Neuronal stem cell (in vitro differentiated cells): Measurements from ENCODE around the gene C22orf42.
"Not testable (repeated sequence)": the region's sequence is repeated elsewhere in the genome, so short reads cannot be mapped to it uniquely, and the experiment has no call there.

ENCODE experiments used
- DNase-seq: peaks from one replicate; pipeline ENCODE4 v3.0.0-alpha.2; 2013; ENCODE audit warnings: low spot score
- H2AFZ ChIP-seq: one replicate; pipeline ENCODE4 v1.6.1; 2013; ENCODE audit warnings: mild to moderate bottlenecking, low read length, inconsistent platforms
- H2AK5ac ChIP-seq: 2 replicates; pipeline ENCODE4 v1.6.1; 2013; ENCODE audit warnings: low read depth, mild to moderate bottlenecking, inconsistent platforms, low read length, moderate library complexity, mixed read lengths
- H2BK120ac ChIP-seq: 2 replicates; pipeline ENCODE4 v1.6.1; 2013; ENCODE audit warnings: low read depth, mild to moderate bottlenecking, inconsistent platforms, low read length, moderate library complexity, mixed read lengths
- H2BK12ac ChIP-seq: one replicate; pipeline ENCODE4 v1.6.1; 2013; ENCODE audit warnings: low read length, inconsistent platforms
- H2BK15ac ChIP-seq: 2 replicates; pipeline ENCODE4 v1.6.1; 2013; ENCODE audit warnings: mild to moderate bottlenecking, low read length, inconsistent platforms, mixed read lengths
- H2BK5ac ChIP-seq: one replicate; pipeline ENCODE4 v1.6.1; 2013; ENCODE audit warnings: inconsistent platforms, mild to moderate bottlenecking, low read length, moderate library complexity
- H3K14ac ChIP-seq: one replicate; pipeline ENCODE4 v1.6.1; 2013; ENCODE audit warnings: low read length, inconsistent platforms
- H3K18ac ChIP-seq: 2 replicates; pipeline ENCODE4 v1.6.1; 2013; ENCODE audit warnings: low read length, inconsistent platforms
- H3K23ac ChIP-seq: 2 replicates; pipeline ENCODE4 v1.6.1; 2013; ENCODE audit warnings: low read depth, mild to moderate bottlenecking, mixed read lengths, low read length, inconsistent platforms; ENCODE audit not compliant: poor library complexity
- H3K27ac ChIP-seq: replicated peaks from 3 replicates; pipeline ENCODE4 v1.5.1; 2013; ENCODE audit warnings: low read length, inconsistent platforms
- H3K27me3 ChIP-seq, 3 experiments: 2 replicates each; pipeline ENCODE4 v1.6.1; 2013; ENCODE audit warnings: low read length in 3 of 3, mild to moderate bottlenecking in 2 of 3, inconsistent platforms in 1 of 3, low read depth in 1 of 3, mixed read lengths in 1 of 3, moderate library complexity in 1 of 3; ENCODE audit not compliant: control insufficient read depth in 3 of 3, insufficient read depth in 3 of 3
- H3K36me3 ChIP-seq, 2 donors: replicated peaks in 1 of 2; 2 replicates each; pipeline ENCODE4 v1.6.1; 2013; ENCODE audit warnings: low read length in 2 of 2; ENCODE audit not compliant: control insufficient read depth in 2 of 2, insufficient read depth in 2 of 2
- H3K4ac ChIP-seq: 2 replicates; pipeline ENCODE4 v1.6.1; 2013; ENCODE audit warnings: inconsistent platforms, mild to moderate bottlenecking, low read length, moderate library complexity
- H3K4me1 ChIP-seq, 2 donors: 1 replicate in 1 of 2; 2 replicates in 1 of 2; pipeline ENCODE4 v1.6.1; 2013; ENCODE audit warnings: low read length in 2 of 2, low read depth in 1 of 2; ENCODE audit not compliant: control insufficient read depth in 2 of 2, insufficient read depth in 1 of 2
- H3K4me2 ChIP-seq: one replicate; pipeline ENCODE4 v1.6.1; 2013; ENCODE audit warnings: mild to moderate bottlenecking, low read length, inconsistent platforms; ENCODE audit not compliant: insufficient read depth, poor library complexity, severe bottlenecking
- H3K4me3 ChIP-seq, 2 donors: 2 replicates each; pipeline ENCODE4 v1.5.1; 2013; ENCODE audit warnings: low read length in 2 of 2, mild to moderate bottlenecking in 2 of 2, inconsistent platforms in 1 of 2, moderate library complexity in 1 of 2
- H3K79me1 ChIP-seq: one replicate; pipeline ENCODE4 v1.6.1; 2013; ENCODE audit warnings: low read depth, mild to moderate bottlenecking, inconsistent platforms, low read length, moderate library complexity
- H3K9ac ChIP-seq: one replicate; pipeline ENCODE4 v1.6.1; 2013; ENCODE audit warnings: mild to moderate bottlenecking, low read depth, low read length, inconsistent platforms; ENCODE audit not compliant: poor library complexity
- H3K9me3 ChIP-seq, 2 donors: replicated peaks in 1 of 2; 2 replicates each; pipeline versions ENCODE3 to v1.6.1; 2013; ENCODE audit warnings: low read length in 2 of 2, mild to moderate bottlenecking in 2 of 2, inconsistent platforms in 1 of 2, low read depth in 1 of 2, mixed read lengths in 1 of 2, moderate library complexity in 1 of 2; ENCODE audit not compliant: control insufficient read depth in 2 of 2, insufficient read depth in 1 of 2
- H4K8ac ChIP-seq: one replicate; pipeline ENCODE4 v1.6.1; 2013; ENCODE audit warnings: low read depth, mild to moderate bottlenecking, inconsistent platforms, low read length, moderate library complexity
- H4K91ac ChIP-seq: one replicate; pipeline ENCODE4 v1.6.1; 2013; ENCODE audit warnings: low read length, low read depth, mild to moderate bottlenecking, inconsistent platforms; ENCODE audit not compliant: poor library complexity
- WGBS, 2 donors: extraction: QIAGEN DNeasy Blood & Tissue Kit; methylation state at CpG; one replicate each; pipeline ENCODE4 v1.1.7; 2013; ENCODE audit warnings: missing lambda C conversion rate in 2 of 2, mixed read lengths in 1 of 2; ENCODE audit not compliant: insufficient read length in 2 of 2, insufficient replicate concordance in 1 of 2; ENCODE audit errors: extremely low coverage in 2 of 2; 5-methylcytosine and 5-hydroxymethylcytosine counted together

The C22orf42 gene

GRCh38 chr22:32197553-32198226 is 38.6 kb upstream of the C22orf42 start:
- not testable (repeated sequence) for H3K4ac ChIP-seq, H2BK15ac ChIP-seq, H2AK5ac ChIP-seq, H3K4me1 ChIP-seq, H3K36me3 ChIP-seq, H2AFZ ChIP-seq, H3K9ac ChIP-seq, H3K18ac ChIP-seq, H3K4me2 ChIP-seq, H4K8ac ChIP-seq, H4K91ac ChIP-seq, H3K79me1 ChIP-seq, DNase-seq, H2BK12ac ChIP-seq, H3K23ac ChIP-seq, H3K27ac ChIP-seq, H3K9me3 ChIP-seq, H3K4me3 ChIP-seq, H2BK120ac ChIP-seq, H2BK5ac ChIP-seq
- Histone ChIP-seq H3K27me3 (peaks cover 0 to 13% (median under 1%) of the 10 kb centered on the region in 3 experiments), H3K14ac (peak overlapping the region; percentile 91)
- WGBS, 2 donors: no CpG with 5 or more reads among the region's 5 CpGs

- not testable (repeated sequence) for DNase-seq, H3K23ac ChIP-seq, H3K9ac ChIP-seq, H3K27ac ChIP-seq, H3K9me3 ChIP-seq, H2BK5ac ChIP-seq, H3K4ac ChIP-seq, H3K4me3 ChIP-seq, H4K8ac ChIP-seq, H3K4me1 ChIP-seq, H3K4me2 ChIP-seq, H2BK15ac ChIP-seq, H3K18ac ChIP-seq, H2AK5ac ChIP-seq, H2BK12ac ChIP-seq, H3K14ac ChIP-seq, H3K79me1 ChIP-seq, H2BK120ac ChIP-seq, H4K91ac ChIP-seq, H2AFZ ChIP-seq, H3K36me3 ChIP-seq
- no CpG with 5 or more reads among the region's 3 CpGs for WGBS, 2 donors
- H3K27me3 ChIP-seq: peaks cover 0 to 21% (median 0%) of the 10 kb centered on the region in 3 experiments
Measured at GRCh38 chr22:32195900-32196299, 36.8 kb upstream of the C22orf42 start.

GRCh38 chr22:32193346-32193745 is 34.2 kb upstream of the C22orf42 start:
- H2AK5ac ChIP-seq, H3K23ac ChIP-seq, H3K9me3 ChIP-seq, H3K18ac ChIP-seq, H3K27ac ChIP-seq, H2AFZ ChIP-seq, H3K9ac ChIP-seq, H3K4me1 ChIP-seq, H3K4ac ChIP-seq, H2BK15ac ChIP-seq, H4K91ac ChIP-seq, H3K36me3 ChIP-seq, H2BK5ac ChIP-seq, H3K4me2 ChIP-seq, H2BK120ac ChIP-seq, DNase-seq, H4K8ac ChIP-seq, H2BK12ac ChIP-seq, H3K79me1 ChIP-seq, H3K4me3 ChIP-seq: not testable (repeated sequence)
- WGBS, 2 donors: no CpG with 5 or more reads among the region's 9 CpGs
- Histone ChIP-seq H3K27me3 (peaks cover 0 to 17% (median 0%) of the 10 kb centered on the region in 3 experiments), H3K14ac (peak overlapping the region; percentile 38)

- not testable (repeated sequence) for H3K4me1 ChIP-seq, DNase-seq, H3K23ac ChIP-seq, H3K79me1 ChIP-seq, H3K9me3 ChIP-seq, H3K4ac ChIP-seq, H3K14ac ChIP-seq, H3K4me3 ChIP-seq, H2BK15ac ChIP-seq, H3K18ac ChIP-seq, H4K91ac ChIP-seq, H3K36me3 ChIP-seq, H3K27ac ChIP-seq, H2BK5ac ChIP-seq, H3K4me2 ChIP-seq, H2AK5ac ChIP-seq, H4K8ac ChIP-seq, H2BK12ac ChIP-seq, H2BK120ac ChIP-seq, H3K9ac ChIP-seq, H2AFZ ChIP-seq
- WGBS, 2 donors: no CpG with 5 or more reads among the region's 15 CpGs
- H3K27me3 ChIP-seq: peaks cover 0 to 16% (median 0%) of the 10 kb centered on the region in 3 experiments
Measured at GRCh38 chr22:32191021-32191420, 31.9 kb upstream of the C22orf42 start.
